ENCODE results near the gene P4HA3. TPM values are rescaled to one million over a fixed set of nuclear protein-coding genes. Genes with fewer than 3 reads are reported as not detected.

The P4HA3 gene
- total RNA-seq, 1 donor from 2014 or later: 0.34 TPM

Other genes with a start within 250 kb of the P4HA3 start
- 34.2 and 36.8 TPM in 2 replicates for gene C2CD3, start 140.6 kb downstream of the P4HA3 start, total RNA-seq (ENCODE audit: low replicate concordance)
- 44.8 and 45.0 TPM in 2 replicates for gene PPME1, start 140.4 kb downstream of the P4HA3 start, total RNA-seq (ENCODE audit: low replicate concordance)
- 5.0 and 10.3 TPM in 2 replicates for gene PGM2L1, start 86.8 kb upstream of the P4HA3 start, total RNA-seq (ENCODE audit: low replicate concordance)
- gene KCNE3, start 155.9 kb upstream of the P4HA3 start, total RNA-seq (ENCODE audit: low replicate concordance): 7.3 and 12.5 TPM in 2 replicates
- 5.5 and 5.6 TPM in 2 replicates for gene LIPT2, start 182.1 kb upstream of the P4HA3 start, total RNA-seq (ENCODE audit: low replicate concordance)

Data from type B pancreatic cell (in vitro differentiated cells).